Fibroblast of the aortic adventitia (primary cell): ENCODE measurements around the gene PDE3B. TPM values are rescaled to one million over a fixed set of nuclear protein-coding genes. Genes with fewer than 3 reads are reported as not detected.
"Not testable (repeated sequence)": the region's sequence is repeated elsewhere in the genome, so short reads cannot be mapped to it uniquely, and the experiment has no call there.

Experiments
- DNase-seq: peaks from one replicate; pipeline ENCODE4 v3.0.0-alpha.2; 2010; ENCODE audit warnings: low read depth
- H3K4me3 ChIP-seq: 2 replicates; pipeline ENCODE4 v1.5.1; 2011; ENCODE audit warnings: low read depth, mild to moderate bottlenecking, control low read depth, low read length, moderate library complexity
- CTCF ChIP-seq: IDR thresholded peaks from 2 replicates; pipeline ENCODE4 v1.5.1; 2011; ENCODE audit warnings: mild to moderate bottlenecking, low read length, control low read depth, inconsistent platforms; ENCODE audit not compliant: insufficient read depth
- total RNA-seq: library from RNA; depleted of rRNA; stranded (reverse); fragments of >200 nt; gene quantifications from 2 replicates; pipeline ENCODE4 v1.2.3, GENCODE V29; 2012; ENCODE audit warnings: low replicate concordance

PDE3B gene
- total RNA-seq, 1 donor = 2.8 TPM

- no peak for DNase-seq
- TF ChIP-seq CTCF = no peak
- no peak overlapping the region for H3K4me3 ChIP-seq
These were observed 2.6 kb downstream of the PDE3B start for GRCh38 chr11:14645985-14646900.

- H3K4me3 ChIP-seq = no peak overlapping the region
- DNase-seq = no peak
- no peak for TF ChIP-seq CTCF
These were observed 6.5 kb downstream of the PDE3B start for GRCh38 chr11:14650064-14650463.

GRCh38 chr11:14653090-14653489 is 9.5 kb downstream of the PDE3B start:
- H3K4me3 ChIP-seq = no peak overlapping the region
- TF ChIP-seq CTCF = no peak
- no peak for DNase-seq

- no peak for DNase-seq
These were observed 11.8 kb downstream of the PDE3B start for GRCh38 chr11:14655435-14655834.

GRCh38 chr11:14656536-14657457 is 13.2 kb downstream of the PDE3B start:
- H3K4me3 ChIP-seq = no peak overlapping the region
- no peak for TF ChIP-seq CTCF
- peak; percentile 15 for DNase-seq

More at GRCh38 chr11:14655435-14655834, 11.8 kb downstream of the PDE3B start:
- H3K4me3 ChIP-seq = no peak overlapping the region
- no peak for TF ChIP-seq CTCF

- no peak for DNase-seq
- H3K4me3 ChIP-seq = no peak overlapping the region
- no peak for TF ChIP-seq CTCF
These were observed 14.2 kb downstream of the PDE3B start for GRCh38 chr11:14657841-14658240.

- DNase-seq, H3K4me3 ChIP-seq: not testable (repeated sequence)
These were observed 21.3 kb downstream of the PDE3B start for GRCh38 chr11:14664926-14665325.

- not testable (repeated sequence) for H3K4me3 ChIP-seq, DNase-seq
These were observed 23.7 kb downstream of the PDE3B start for GRCh38 chr11:14667329-14667728.
